Measurements from ENCODE around the gene CRYBB3.

Gene CRYBB3

DNA sequence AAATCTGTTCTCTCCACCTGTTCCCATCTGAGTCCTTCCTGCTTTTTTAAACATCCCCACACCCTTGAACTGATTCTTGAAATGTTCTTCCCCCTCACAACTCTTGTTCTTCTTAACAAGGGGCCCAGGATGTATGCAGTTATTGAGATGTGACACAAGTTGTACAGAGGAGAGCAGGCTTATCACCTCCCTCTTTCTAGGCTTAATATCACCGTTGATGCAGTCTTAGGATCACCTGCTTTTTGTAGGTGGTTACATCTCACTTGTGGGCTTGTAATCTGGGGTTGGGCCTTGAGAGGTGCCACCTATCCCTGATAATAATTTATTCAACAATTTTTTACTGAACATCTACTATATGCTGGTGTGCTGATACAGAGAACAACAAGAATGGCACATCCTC is 6.2 kb downstream of the CRYBB3 start:
- TF ChIP-seq POU2F2 (IDR thresholded peaks at IDR 0.05; ENCODE audit: low read depth, low read length) (no peak), POLR2AphosphoS5 (IDR thresholded peaks at IDR 0.05; ENCODE audit: low read depth, low read length) (no peak), TAF1 (IDR thresholded peaks at IDR 0.05; ENCODE audit: low read depth, low read length) (no peak), PAX5 (IDR thresholded peaks at IDR 0.05; ENCODE audit: insufficient read depth, low read length, severe bottlenecking) (no peak), SPI1 (IDR thresholded peaks at IDR 0.05; ENCODE audit: low read depth, low read length) (no peak)
- FAIRE-seq (no peak), DNase-seq (ENCODE audit: insufficient read length, low spot score) (no peak)

DNA sequence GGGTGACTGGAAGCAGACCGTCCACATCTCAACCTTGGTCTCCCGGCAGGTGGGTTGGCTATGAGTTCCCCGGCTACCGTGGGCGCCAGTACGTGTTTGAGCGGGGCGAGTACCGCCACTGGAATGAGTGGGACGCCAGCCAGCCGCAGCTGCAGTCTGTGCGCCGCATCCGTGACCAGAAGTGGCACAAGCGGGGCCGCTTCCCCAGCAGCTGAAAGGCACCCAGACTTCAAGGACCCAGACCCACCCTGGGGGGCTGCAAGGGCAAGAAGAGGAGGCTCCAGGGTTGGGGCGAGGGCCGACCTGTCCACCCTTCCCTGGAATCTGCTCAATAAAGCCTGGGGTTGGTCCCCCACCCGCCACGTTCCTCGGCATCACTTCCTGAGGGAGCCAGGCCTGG is 7.3 kb downstream of the CRYBB3 start:
- FAIRE-seq = no peak
- TF ChIP-seq TAF1 (IDR thresholded peaks at IDR 0.05; ENCODE audit: low read depth, low read length) = no peak
- TF ChIP-seq POLR2AphosphoS5 (IDR thresholded peaks at IDR 0.05; ENCODE audit: low read depth, low read length) = no peak
- no peak for TF ChIP-seq SPI1 (IDR thresholded peaks at IDR 0.05; ENCODE audit: low read depth, low read length)
- TF ChIP-seq POLR2A (IDR thresholded peaks at IDR 0.05; ENCODE audit: low read depth, low read length) = no peak
- no peak for TF ChIP-seq POU2F2 (IDR thresholded peaks at IDR 0.05; ENCODE audit: low read depth, low read length)
- no peak for TF ChIP-seq PAX5 (IDR thresholded peaks at IDR 0.05; ENCODE audit: insufficient read depth, low read length, severe bottlenecking)
- DNase-seq (ENCODE audit: insufficient read length, low spot score) = no peak

- TF ChIP-seq PAX5 (IDR thresholded peaks at IDR 0.05; ENCODE audit: insufficient read depth, low read length, severe bottlenecking) (no peak), TAF1 (IDR thresholded peaks at IDR 0.05; ENCODE audit: low read depth, low read length) (no peak), SPI1 (IDR thresholded peaks at IDR 0.05; ENCODE audit: low read depth, low read length) (no peak), POLR2A (IDR thresholded peaks at IDR 0.05; ENCODE audit: low read depth, low read length) (no peak), POU2F2 (IDR thresholded peaks at IDR 0.05; ENCODE audit: low read depth, low read length) (no peak), POLR2AphosphoS5 (IDR thresholded peaks at IDR 0.05; ENCODE audit: low read depth, low read length) (no peak)
- FAIRE-seq (no peak), DNase-seq (ENCODE audit: insufficient read length, low spot score) (no peak)
Measured at GRCh38 chr22:25207553-25208157, 8.0 kb downstream of the CRYBB3 start.

- no peak for DNase-seq (ENCODE audit: insufficient read length, low spot score)
- no peak for FAIRE-seq
- TF ChIP-seq POU2F2 (IDR thresholded peaks at IDR 0.05; ENCODE audit: low read depth, low read length) = no peak
- TF ChIP-seq SPI1 (IDR thresholded peaks at IDR 0.05; ENCODE audit: low read depth, low read length) = no peak
- no peak for TF ChIP-seq POLR2A (IDR thresholded peaks at IDR 0.05; ENCODE audit: low read depth, low read length)
- no peak for TF ChIP-seq TAF1 (IDR thresholded peaks at IDR 0.05; ENCODE audit: low read depth, low read length)
- no peak for TF ChIP-seq POLR2AphosphoS5 (IDR thresholded peaks at IDR 0.05; ENCODE audit: low read depth, low read length)
- TF ChIP-seq PAX5 (IDR thresholded peaks at IDR 0.05; ENCODE audit: insufficient read depth, low read length, severe bottlenecking) = no peak
Measured at GRCh38 chr22:25208328-25208727, 8.7 kb downstream of the CRYBB3 start.

DNA sequence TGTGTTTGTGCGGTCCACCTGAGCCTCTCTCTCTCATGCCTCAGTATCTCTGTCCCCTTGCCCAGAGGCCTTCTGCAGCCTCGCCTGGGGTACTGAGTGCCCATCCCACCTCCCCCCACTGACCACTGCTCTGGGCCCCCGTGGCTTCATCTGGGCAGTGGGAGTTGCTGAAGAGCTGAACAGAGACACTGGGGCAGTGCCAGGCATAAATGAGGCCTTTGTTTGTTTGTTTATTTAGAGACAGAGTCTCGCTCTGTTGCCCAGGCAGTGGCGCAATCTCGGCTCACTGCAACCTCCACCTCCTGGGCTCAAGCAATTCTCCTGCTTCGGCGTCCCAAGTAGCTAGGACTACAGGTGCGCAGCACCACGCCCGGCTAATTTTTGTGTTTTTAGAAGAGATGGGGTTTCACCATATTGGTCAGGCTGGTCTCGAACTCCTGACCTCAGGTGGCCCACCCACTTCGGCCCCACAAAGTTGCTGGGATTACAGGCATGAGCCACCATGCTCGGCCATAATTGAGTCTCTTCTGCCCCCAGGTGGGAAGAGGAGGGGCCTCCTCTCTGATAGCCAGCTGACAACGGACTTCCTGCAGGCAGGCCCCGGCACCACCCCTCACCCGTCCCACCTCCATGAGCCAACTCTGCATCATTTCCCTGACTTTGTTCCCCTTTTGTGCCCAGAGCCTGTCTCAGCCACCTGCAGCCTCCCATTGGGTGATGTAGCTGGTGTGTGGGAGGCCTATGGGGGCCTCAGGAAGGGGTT is 9.3 kb downstream of the CRYBB3 start:
- no peak for TF ChIP-seq POLR2AphosphoS5 (IDR thresholded peaks at IDR 0.05; ENCODE audit: low read depth, low read length)
- no peak for FAIRE-seq
- no peak for DNase-seq (ENCODE audit: insufficient read length, low spot score)

GRCh38 chr22:25210793-25211192 is 11.1 kb downstream of the CRYBB3 start:
- TF ChIP-seq TAF1 (IDR thresholded peaks at IDR 0.05; ENCODE audit: low read depth, low read length) (no peak), PAX5 (IDR thresholded peaks at IDR 0.05; ENCODE audit: insufficient read depth, low read length, severe bottlenecking) (no peak), POLR2AphosphoS5 (IDR thresholded peaks at IDR 0.05; ENCODE audit: low read depth, low read length) (no peak), POU2F2 (IDR thresholded peaks at IDR 0.05; ENCODE audit: low read depth, low read length) (no peak), POLR2A (IDR thresholded peaks at IDR 0.05; ENCODE audit: low read depth, low read length) (no peak), SPI1 (IDR thresholded peaks at IDR 0.05; ENCODE audit: low read depth, low read length) (no peak)
- no peak for DNase-seq (ENCODE audit: insufficient read length, low spot score)
- FAIRE-seq = no peak

DNA sequence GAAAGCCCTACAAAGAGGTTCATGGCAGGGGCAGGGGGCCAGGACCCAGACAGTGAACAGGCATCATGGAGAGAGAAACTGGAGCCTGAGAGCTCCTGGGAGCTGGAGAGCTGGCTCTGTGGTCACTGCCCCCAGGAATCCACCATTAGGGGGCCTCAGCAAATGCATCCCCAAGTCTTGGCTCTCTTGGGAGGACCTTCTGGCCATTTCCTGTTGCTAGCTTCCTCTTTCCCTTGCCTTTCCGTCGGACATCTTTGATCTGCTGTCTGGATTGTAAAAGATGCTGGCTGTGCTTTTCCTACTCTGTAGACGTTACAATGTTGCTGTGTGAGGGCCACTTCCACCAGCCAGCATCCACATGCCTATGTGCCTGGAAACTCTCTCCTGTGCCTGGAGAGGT is 12.7 kb downstream of the CRYBB3 start:
- TF ChIP-seq PAX5 (IDR thresholded peaks at IDR 0.05; ENCODE audit: insufficient read depth, low read length, severe bottlenecking) (no peak), POLR2A (IDR thresholded peaks at IDR 0.05; ENCODE audit: low read depth, low read length) (no peak), SPI1 (IDR thresholded peaks at IDR 0.05; ENCODE audit: low read depth, low read length) (no peak), POLR2AphosphoS5 (IDR thresholded peaks at IDR 0.05; ENCODE audit: low read depth, low read length) (no peak), POU2F2 (IDR thresholded peaks at IDR 0.05; ENCODE audit: low read depth, low read length) (no peak), TAF1 (IDR thresholded peaks at IDR 0.05; ENCODE audit: low read depth, low read length) (no peak)
- no peak for FAIRE-seq
- DNase-seq (ENCODE audit: insufficient read length, low spot score) = no peak

DNA sequence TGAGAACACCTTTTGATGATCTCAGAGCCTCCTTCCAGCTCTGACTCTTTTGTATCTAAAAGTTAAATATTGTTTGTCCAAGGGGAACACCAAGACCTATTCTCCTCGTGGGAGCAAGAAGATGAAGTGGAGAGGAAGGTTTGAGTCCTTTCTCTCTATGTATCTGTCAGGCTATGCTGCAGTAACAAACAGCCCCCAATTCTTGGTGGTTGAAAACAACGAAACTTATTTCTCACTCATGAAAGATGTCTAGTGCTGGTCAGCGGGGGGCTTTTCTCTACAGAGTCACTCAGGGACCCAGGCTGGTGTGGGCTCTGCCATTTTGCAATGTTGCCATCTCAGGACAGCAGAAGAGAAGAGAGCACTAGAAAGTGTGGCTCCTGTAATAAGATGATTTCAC is 13.6 kb downstream of the CRYBB3 start:
- TF ChIP-seq POU2F2 (IDR thresholded peaks at IDR 0.05; ENCODE audit: low read depth, low read length) = no peak
- no peak for TF ChIP-seq SPI1 (IDR thresholded peaks at IDR 0.05; ENCODE audit: low read depth, low read length)
- TF ChIP-seq POLR2A (IDR thresholded peaks at IDR 0.05; ENCODE audit: low read depth, low read length) = no peak
- no peak for FAIRE-seq
- no peak for DNase-seq (ENCODE audit: insufficient read length, low spot score)

- DNase-seq (ENCODE audit: insufficient read length, low spot score) (no peak), FAIRE-seq (no peak)
- no peak for TF ChIP-seq POU2F2 (IDR thresholded peaks at IDR 0.05; ENCODE audit: low read depth, low read length)
Measured at GRCh38 chr22:25216230-25216629, 16.6 kb downstream of the CRYBB3 start.

DNA sequence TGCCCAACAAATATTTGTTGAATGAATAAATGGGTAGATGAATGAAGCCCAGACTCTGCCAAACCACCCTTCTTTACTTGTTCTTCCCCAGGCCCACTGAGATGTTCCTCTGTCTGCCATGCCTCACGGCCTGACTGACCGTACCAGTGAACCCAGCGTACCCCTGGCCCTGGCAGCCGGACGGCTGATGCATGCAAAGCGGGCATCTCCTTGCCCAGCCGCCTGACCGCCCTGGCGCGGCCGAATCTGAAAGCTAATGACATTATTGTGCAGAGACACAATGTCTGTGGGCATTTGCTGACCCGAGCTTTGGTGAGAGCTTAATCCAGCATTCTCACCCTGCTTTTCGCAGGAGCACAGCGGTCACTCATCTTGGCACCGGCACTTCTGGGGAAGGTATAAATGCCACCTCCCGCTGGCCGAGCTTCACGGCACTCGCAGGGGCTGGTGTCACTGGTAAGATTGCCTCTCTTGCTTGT is 19.6 kb downstream of the CRYBB3 start, which contains the start of gene CRYBB2:
CRYBB2 (plus strand) TSS at position 429 of the 479 bp plus-strand sequence. CDS start 1,791 bp downstream, outside the sequence.
- no peak for TF ChIP-seq PAX5 (IDR thresholded peaks at IDR 0.05; ENCODE audit: insufficient read depth, low read length, severe bottlenecking)
- no peak for TF ChIP-seq POLR2A (IDR thresholded peaks at IDR 0.05; ENCODE audit: low read depth, low read length)
- TF ChIP-seq POLR2AphosphoS5 (IDR thresholded peaks at IDR 0.05; ENCODE audit: low read depth, low read length) = no peak
- no peak for TF ChIP-seq POU2F2 (IDR thresholded peaks at IDR 0.05; ENCODE audit: low read depth, low read length)
- no peak for TF ChIP-seq TAF1 (IDR thresholded peaks at IDR 0.05; ENCODE audit: low read depth, low read length)
- FAIRE-seq = no peak

More for the DNA sequence above, 19.6 kb downstream of the CRYBB3 start, which contains the start of gene CRYBB2:
- no peak for DNase-seq (ENCODE audit: insufficient read length, low spot score)
